Neutrophil (primary cell): ENCODE results near the gene DCC.
"Not testable (repeated sequence)": the region's sequence is repeated elsewhere in the genome, so short reads cannot be mapped to it uniquely, and the experiment has no call there.

Source experiments
- H3K27ac ChIP-seq: fragments of 200-600 bp; sonication (generic); 2 replicates; pipeline ENCODE4 v1.5.1; 2016; ENCODE audit warnings: mild to moderate bottlenecking, moderate library complexity
- H3K27me3 ChIP-seq: fragments of 200-600 bp; sonication (generic); 2 replicates; pipeline ENCODE4 v1.6.0; 2016; ENCODE audit warnings: mild to moderate bottlenecking
- H3K36me3 ChIP-seq: fragments of 200-600 bp; sonication (generic); 2 replicates; pipeline ENCODE4 v1.5.1; 2017
- H3K4me1 ChIP-seq, 2 experiments: fragments of 200-600 bp in 1 of 2; sonication (generic) in 1 of 2; 1 replicate in 1 of 2; 2 replicates in 1 of 2; pipeline versions ENCODE4 v1.5.1 to v1.6.1; 2013 to 2016; ENCODE audit warnings: low read depth in 1 of 2, low read length in 1 of 2, mild to moderate bottlenecking in 1 of 2, moderate library complexity in 1 of 2; ENCODE audit not compliant: control insufficient read depth in 1 of 2, insufficient read depth in 1 of 2
- H3K4me3 ChIP-seq, 2 experiments: fragments of 200-600 bp in 1 of 2; sonication (generic) in 1 of 2; 1 replicate in 1 of 2; 2 replicates in 1 of 2; pipeline ENCODE4 v1.5.1; 2013 to 2016; ENCODE audit warnings: low read depth in 1 of 2, low read length in 1 of 2, mild to moderate bottlenecking in 1 of 2, moderate library complexity in 1 of 2
- H3K9me3 ChIP-seq: fragments of 200-600 bp; sonication (generic); 2 replicates; pipeline ENCODE4 v1.5.1; 2016
- TF ChIP-seq, protein P1 (sequence below): fragments of 200-600 bp; sonication (generic); IDR thresholded peaks from 2 replicates; pipeline ENCODE4 v1.5.1; 2016; ENCODE audit warnings: antibody characterized with exemption

The DCC gene

DNA sequence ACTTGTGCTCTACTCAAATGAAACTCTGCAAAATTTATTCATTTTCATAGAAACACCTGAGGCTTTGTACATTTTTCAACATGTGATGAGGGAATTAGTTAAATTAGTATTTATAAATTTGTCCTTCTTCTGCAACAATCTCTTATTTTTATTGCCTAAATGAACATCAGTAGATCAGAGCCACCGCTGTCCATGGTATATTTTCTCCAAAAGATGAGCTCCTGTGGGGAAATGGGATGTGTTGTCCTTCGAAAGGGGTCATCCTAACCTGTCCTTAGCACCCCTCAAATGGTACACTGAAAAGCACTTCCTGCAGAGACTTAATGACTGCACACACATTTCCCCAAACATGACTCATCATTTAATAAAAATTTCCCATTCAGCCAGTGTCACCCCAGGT lies 1169.9 kb downstream of the DCC start:
- Histone ChIP-seq H3K27ac (no peak overlapping the region), H3K36me3 (no peaks in the 10 kb centered on the region), H3K9me3 (no peaks in the 10 kb centered on the region), H3K4me1 (no peaks in the 10 kb centered on the region), H3K4me3 (no peak overlapping the region), H3K27me3 (no peaks in the 10 kb centered on the region)
- TF ChIP-seq, protein P1, sequence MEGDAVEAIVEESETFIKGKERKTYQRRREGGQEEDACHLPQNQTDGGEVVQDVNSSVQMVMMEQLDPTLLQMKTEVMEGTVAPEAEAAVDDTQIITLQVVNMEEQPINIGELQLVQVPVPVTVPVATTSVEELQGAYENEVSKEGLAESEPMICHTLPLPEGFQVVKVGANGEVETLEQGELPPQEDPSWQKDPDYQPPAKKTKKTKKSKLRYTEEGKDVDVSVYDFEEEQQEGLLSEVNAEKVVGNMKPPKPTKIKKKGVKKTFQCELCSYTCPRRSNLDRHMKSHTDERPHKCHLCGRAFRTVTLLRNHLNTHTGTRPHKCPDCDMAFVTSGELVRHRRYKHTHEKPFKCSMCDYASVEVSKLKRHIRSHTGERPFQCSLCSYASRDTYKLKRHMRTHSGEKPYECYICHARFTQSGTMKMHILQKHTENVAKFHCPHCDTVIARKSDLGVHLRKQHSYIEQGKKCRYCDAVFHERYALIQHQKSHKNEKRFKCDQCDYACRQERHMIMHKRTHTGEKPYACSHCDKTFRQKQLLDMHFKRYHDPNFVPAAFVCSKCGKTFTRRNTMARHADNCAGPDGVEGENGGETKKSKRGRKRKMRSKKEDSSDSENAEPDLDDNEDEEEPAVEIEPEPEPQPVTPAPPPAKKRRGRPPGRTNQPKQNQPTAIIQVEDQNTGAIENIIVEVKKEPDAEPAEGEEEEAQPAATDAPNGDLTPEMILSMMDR = no peak

GRCh38 chr18:53511725-53512124 lies 1171.7 kb downstream of the DCC start:
- H3K4me1 ChIP-seq, H3K4me3 ChIP-seq, H3K27me3 ChIP-seq, H3K27ac ChIP-seq, H3K36me3 ChIP-seq, H3K9me3 ChIP-seq: not testable (repeated sequence)

DNA sequence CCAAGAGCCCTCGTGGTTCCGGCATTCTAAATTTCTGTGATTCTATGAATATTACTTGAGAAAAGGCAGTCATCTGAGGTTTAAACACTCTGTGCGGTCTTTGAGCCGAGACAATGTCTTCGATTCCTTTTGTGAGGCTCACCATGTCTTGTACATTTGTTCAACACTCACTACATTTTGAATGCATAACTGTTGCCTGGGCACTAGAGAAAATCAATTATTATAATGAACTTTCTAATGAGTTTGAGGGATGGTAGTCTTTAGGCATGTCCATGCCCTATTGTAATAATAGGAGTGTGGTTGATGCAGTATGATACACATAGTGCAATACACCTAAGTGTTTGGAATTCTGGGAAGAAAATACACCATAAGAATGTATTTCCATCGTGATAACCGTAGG lies 1181.1 kb downstream of the DCC start:
- TF ChIP-seq, protein P1 = no peak
- no peaks in the 10 kb centered on the region for H3K9me3 ChIP-seq
- no peaks in the 10 kb centered on the region for H3K36me3 ChIP-seq
- H3K27me3 ChIP-seq = no peaks in the 10 kb centered on the region
- H3K27ac ChIP-seq = no peak overlapping the region
- no peaks in the 10 kb centered on the region for H3K4me1 ChIP-seq
- H3K4me3 ChIP-seq = no peak overlapping the region

GRCh38 chr18:53526101-53526870 lies 1186.3 kb downstream of the DCC start:
- Histone ChIP-seq H3K4me3 (no peak overlapping the region), H3K27ac (no peak overlapping the region)
- TF ChIP-seq, protein P1 = no peak

DNA sequence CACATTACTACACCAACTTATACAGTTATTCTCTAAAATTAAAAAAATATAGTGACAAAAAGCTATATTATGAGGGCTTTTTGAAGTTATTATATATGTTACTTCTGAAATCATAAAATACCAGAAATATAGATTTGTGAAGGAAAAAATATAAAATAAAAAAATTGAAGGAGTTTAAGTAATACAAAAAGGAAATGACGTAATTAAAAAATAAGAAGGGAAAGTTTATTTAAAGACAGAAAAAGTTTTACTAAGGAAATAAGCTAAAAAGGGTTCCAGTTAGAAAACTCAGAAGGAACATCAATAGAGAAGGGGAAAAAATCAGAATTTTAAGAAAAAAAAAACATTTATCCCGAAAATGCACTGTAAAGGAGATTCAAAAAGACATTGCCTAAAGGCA lies 1187.4 kb downstream of the DCC start:
- Histone ChIP-seq H3K9me3 (no peaks in the 10 kb centered on the region), H3K4me1 (no peaks in the 10 kb centered on the region), H3K27me3 (no peaks in the 10 kb centered on the region), H3K36me3 (no peaks in the 10 kb centered on the region), H3K4me3 (no peak overlapping the region), H3K27ac (no peak overlapping the region)
- TF ChIP-seq, protein P1 = no peak

More at GRCh38 chr18:53526101-53526870, 1186.3 kb downstream of the DCC start:
- no peaks in the 10 kb centered on the region for H3K27me3 ChIP-seq
- H3K9me3 ChIP-seq = no peaks in the 10 kb centered on the region
- no peaks in the 10 kb centered on the region for H3K36me3 ChIP-seq
- no peaks in the 10 kb centered on the region for H3K4me1 ChIP-seq

GRCh38 chr18:53531187-53531586 lies 1191.2 kb downstream of the DCC start:
- no peaks in the 10 kb centered on the region for H3K9me3 ChIP-seq
- TF ChIP-seq, protein P1 = no peak
- no peaks in the 10 kb centered on the region for H3K4me1 ChIP-seq
- no peaks in the 10 kb centered on the region for H3K27me3 ChIP-seq
- H3K36me3 ChIP-seq = no peaks in the 10 kb centered on the region
- H3K4me3 ChIP-seq = no peak overlapping the region
- no peak overlapping the region for H3K27ac ChIP-seq
